ENCODE results near the gene PTH1R. TPM values are rescaled to one million over a fixed set of nuclear protein-coding genes. Genes with fewer than 3 reads are reported as not detected.

PTH1R gene
- total RNA-seq, 6 donors from 2014 or later: 2.6 to 48.2 (median 16.2) TPM

DNA sequence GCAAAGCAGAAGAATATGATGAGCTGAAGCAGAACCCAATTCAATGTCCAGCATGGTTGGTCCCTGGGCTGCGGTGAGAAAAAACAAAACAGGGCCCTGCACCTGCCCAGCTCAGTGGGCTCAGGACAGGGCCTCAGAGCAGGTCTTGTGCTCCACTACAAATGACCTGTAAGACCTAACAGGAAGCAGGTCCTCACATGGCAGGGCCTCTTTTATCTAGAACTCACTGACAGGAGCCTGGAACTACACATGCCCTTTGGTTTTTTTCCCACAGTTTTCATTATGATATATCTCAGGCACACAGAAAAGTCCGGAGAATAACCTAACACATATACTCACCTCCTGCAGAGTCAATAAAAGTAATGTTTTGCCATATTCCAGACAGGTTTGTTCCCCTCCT lies 60.6 kb downstream of the PTH1R start:
- Histone ChIP-seq H3K36me3 (peaks cover 0 to 39% (median 19%) of the 10 kb centered on the region in 4 donors), H3K27me3 (no peaks in the 10 kb centered on the region), H3K9me3 (no peaks in the 10 kb centered on the region), H3K4me1 (peaks cover 57 to 90% (median 66%) of the 10 kb centered on the region in 4 donors), H3K4me3 (no peak overlapping the region), H3K27ac (peak overlapping the region in 3 of 4 donors; percentile 11 to 86 (median 25))
- WGBS, 2 donors: 90 to 93% methylated on average over 2 of the region's 2 CpGs
- DNase-seq (no peak), ATAC-seq (ENCODE audit: low FRiP score in 2 of 2) (no peak)
- no peak for TF ChIP-seq POLR2A (IDR thresholded peaks at IDR 0.05)
- TF ChIP-seq POLR2AphosphoS5 (IDR thresholded peaks at IDR 0.05): no peak
- no peak for TF ChIP-seq EP300 (IDR thresholded peaks at IDR 0.05)
- TF ChIP-seq, protein P1, sequence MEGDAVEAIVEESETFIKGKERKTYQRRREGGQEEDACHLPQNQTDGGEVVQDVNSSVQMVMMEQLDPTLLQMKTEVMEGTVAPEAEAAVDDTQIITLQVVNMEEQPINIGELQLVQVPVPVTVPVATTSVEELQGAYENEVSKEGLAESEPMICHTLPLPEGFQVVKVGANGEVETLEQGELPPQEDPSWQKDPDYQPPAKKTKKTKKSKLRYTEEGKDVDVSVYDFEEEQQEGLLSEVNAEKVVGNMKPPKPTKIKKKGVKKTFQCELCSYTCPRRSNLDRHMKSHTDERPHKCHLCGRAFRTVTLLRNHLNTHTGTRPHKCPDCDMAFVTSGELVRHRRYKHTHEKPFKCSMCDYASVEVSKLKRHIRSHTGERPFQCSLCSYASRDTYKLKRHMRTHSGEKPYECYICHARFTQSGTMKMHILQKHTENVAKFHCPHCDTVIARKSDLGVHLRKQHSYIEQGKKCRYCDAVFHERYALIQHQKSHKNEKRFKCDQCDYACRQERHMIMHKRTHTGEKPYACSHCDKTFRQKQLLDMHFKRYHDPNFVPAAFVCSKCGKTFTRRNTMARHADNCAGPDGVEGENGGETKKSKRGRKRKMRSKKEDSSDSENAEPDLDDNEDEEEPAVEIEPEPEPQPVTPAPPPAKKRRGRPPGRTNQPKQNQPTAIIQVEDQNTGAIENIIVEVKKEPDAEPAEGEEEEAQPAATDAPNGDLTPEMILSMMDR (IDR thresholded peaks at IDR 0.05): no peak

DNA sequence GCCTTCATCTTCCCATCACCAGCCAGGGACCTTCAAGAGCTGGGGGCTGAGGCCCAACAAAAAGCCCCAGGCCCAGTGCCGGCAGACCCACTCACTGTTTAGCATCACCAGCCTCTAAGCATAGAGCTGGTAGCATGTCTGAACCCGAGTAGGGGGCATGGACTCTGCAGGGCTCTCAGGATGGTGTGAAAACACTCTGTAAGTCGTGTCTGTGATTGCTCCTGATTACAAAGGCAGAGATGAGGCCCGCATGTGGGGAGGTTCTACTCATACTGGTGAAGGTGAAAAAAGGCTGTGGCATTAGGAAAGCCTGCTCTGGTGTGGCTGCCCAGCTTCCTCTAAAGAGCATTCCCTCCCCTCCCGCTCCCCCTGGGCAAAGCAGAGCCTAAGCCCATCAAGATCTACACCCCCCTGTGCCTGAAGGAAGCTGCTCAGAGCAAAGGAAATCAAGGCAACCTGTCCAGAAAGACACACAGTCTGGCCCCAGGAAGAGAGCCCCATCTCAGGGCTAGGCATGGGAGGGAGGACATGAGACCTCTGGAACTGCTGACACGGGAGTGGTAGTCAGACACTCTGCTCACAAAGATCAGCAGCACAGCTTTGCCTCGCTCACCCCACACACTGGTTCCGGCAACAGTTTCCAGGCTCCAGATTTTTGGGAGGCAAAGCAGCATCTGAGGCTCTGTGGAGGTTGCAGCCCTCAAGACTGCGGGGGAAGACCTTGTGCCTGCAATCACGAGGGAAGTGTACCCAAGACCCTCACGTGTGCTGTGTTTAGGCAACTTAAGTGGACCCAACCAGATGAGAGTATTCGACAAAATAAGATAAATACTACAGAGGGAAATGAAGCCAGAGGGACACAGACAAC lies 62.3 kb downstream of the PTH1R start:
- peaks cover 0 to 39% (median 19%) of the 10 kb centered on the region in 4 donors for H3K36me3 ChIP-seq
- peak overlapping the region; percentile 54 to 86 (median 60) for H3K27ac ChIP-seq
- peaks cover 54 to 90% (median 64%) of the 10 kb centered on the region in 4 donors for H3K4me1 ChIP-seq
- whole genome bisulfite sequencing, 2 donors: 78 to 80% methylated on average over 8 to 12 of the region's 12 CpGs
- no peak overlapping the region for H3K4me3 ChIP-seq
- ATAC-seq (ENCODE audit: low FRiP score in 2 of 2) (no peak), DNase-seq (no peak)
- H3K9me3 ChIP-seq: no peaks in the 10 kb centered on the region
- no peaks in the 10 kb centered on the region for H3K27me3 ChIP-seq
- TF ChIP-seq, protein P1 (IDR thresholded peaks at IDR 0.05): no peak
- TF ChIP-seq POLR2A (IDR thresholded peaks at IDR 0.05) (no peak), EP300 (IDR thresholded peaks at IDR 0.05) (no peak), POLR2AphosphoS5 (IDR thresholded peaks at IDR 0.05) (no peak)

DNA sequence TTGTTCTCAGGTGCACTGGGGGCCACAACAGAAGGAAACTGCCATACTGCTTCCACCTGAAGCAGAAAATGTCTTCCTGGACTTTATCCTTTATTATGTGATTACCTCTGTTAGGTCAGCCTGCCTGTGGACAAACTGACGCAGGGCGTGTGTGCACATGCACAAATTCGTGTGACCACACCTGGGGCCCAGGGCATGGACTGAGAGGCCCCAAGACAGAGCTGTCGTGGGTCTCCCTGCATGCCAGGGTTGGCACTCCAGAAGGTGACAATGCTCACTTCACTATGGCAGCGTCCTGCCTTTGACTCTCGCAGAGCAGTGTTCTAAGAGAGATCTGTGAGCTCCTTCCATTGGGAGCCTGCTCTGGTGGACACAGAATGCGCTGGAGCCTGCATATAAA lies 64.6 kb downstream of the PTH1R start:
- peak overlapping the region; percentile 71 to 89 (median 80) for H3K27ac ChIP-seq
- no peaks in the 10 kb centered on the region for H3K9me3 ChIP-seq
- TF ChIP-seq POLR2A (IDR thresholded peaks at IDR 0.05) (no peak), EP300 (IDR thresholded peaks at IDR 0.05) (no peak), POLR2AphosphoS5 (IDR thresholded peaks at IDR 0.05) (no peak)
- TF ChIP-seq, protein P1 (IDR thresholded peaks at IDR 0.05): no peak
- peaks cover 54 to 89% (median 63%) of the 10 kb centered on the region in 4 donors for H3K4me1 ChIP-seq
- 87 to 91% methylated on average over 5 to 7 of the region's 7 CpGs for WGBS, 2 donors
- ATAC-seq (ENCODE audit: low FRiP score in 2 of 2) (no peak), DNase-seq (no peak)
- H3K27me3 ChIP-seq: no peaks in the 10 kb centered on the region
- no peak overlapping the region for H3K4me3 ChIP-seq
- peaks cover 0 to 33% (median 14%) of the 10 kb centered on the region in 4 donors for H3K36me3 ChIP-seq

DNA sequence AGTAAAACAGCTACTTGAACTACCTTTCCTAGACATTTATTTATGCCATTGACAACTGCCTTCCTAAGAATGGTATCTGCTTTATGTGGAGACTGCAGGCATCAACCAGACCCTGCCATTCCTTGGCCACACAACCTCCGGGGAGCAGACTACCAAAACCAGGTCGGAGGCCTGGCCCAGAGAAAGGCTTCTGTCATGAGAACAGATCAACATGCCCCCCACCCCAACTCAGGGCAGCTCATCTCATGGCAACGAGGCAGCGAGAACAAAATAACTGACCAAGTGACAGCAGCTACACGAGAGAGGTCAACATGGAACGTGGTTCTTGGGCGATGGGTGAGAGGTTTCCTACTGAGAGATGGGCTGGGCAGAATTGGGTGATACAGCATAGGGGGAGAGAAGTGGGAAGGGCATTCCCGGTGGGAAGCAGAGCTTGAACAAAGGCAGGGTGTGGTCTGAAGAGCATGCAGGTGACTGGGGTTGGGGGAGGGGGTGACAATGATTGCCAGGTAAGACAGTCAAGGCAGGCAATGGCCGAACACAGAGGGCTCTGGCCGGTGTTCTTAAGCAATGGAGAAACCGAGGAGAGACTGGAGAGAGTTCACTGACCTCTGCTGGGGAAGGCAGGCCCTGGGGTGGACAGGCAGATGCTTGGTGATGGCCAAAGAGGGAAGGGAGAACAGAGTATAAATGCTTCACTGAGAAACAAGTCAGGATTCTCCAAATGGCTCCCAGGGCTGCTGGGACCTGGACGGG lies 65.1 kb downstream of the PTH1R start:
- Histone ChIP-seq H3K4me1 (peaks cover 59 to 91% (median 69%) of the 10 kb centered on the region in 4 donors), H3K36me3 (peaks cover 0 to 28% (median 9%) of the 10 kb centered on the region in 4 donors), H3K27me3 (no peaks in the 10 kb centered on the region), H3K4me3 (peak overlapping the region in 1 of 4 donors; percentile 8), H3K27ac (peak overlapping the region; percentile 71 to 89 (median 80)), H3K9me3 (no peaks in the 10 kb centered on the region)
- 76 to 80% methylated on average over 12 of the region's 12 CpGs for WGBS, 2 donors
- TF ChIP-seq POLR2AphosphoS5 (IDR thresholded peaks at IDR 0.05) (no peak), EP300 (IDR thresholded peaks at IDR 0.05) (no peak), POLR2A (IDR thresholded peaks at IDR 0.05) (no peak)
- TF ChIP-seq, protein P1 (IDR thresholded peaks at IDR 0.05): no peak
- no peak for DNase-seq
- ATAC-seq (ENCODE audit: low FRiP score in 2 of 2): no peak

Measured in upper lobe of left lung (tissue), 6 donors.